H1 (cell line): ENCODE results near the gene CPSF7. TPM values are rescaled to one million over a fixed set of nuclear protein-coding genes. Genes with fewer than 3 reads are reported as not detected.

Source experiments
- CTCF ChIA-PET: fragments of 300-600 bp; sonication (Branson Sonifier 250); formaldehyde crosslinking; loops from one replicate; lab custom pipeline; 2021; ENCODE audit not compliant: partially characterized antibody; lab: Charles Lee
- POLR2A ChIA-PET: fragments of 300-600 bp; sonication (Branson Sonifier 250); formaldehyde crosslinking; loops from one replicate; lab custom pipeline; 2021; ENCODE audit warnings: inconsistent platforms; ENCODE audit not compliant: partially characterized antibody; lab: Charles Lee
- DNase-seq, 2 experiments: peaks; one replicate each; pipeline versions ENCODE4 v3.0.0 to v3.0.0-alpha.2; 2010 to 2022; ENCODE audit warnings: low spot score in 2 of 2, low read depth in 1 of 2, mixed read lengths in 1 of 2
- FAIRE-seq: peaks from 2 replicates; lab custom pipeline; 2011; peaks lifted over from hg19 to GRCh38; lab: Jason Lieb, UNC
- H2AFZ ChIP-seq: 2 replicates; pipeline ENCODE4 v1.8.1; 2012; ENCODE audit warnings: low read length, inconsistent platforms
- H2AK5ac ChIP-seq: 2 replicates; pipeline ENCODE4 v1.6.1; 2013; ENCODE audit warnings: low read depth, low read length
- H2BK120ac ChIP-seq: replicated peaks from 2 replicates; pipeline ENCODE3; 2013; ENCODE audit warnings: low read depth, low read length, inconsistent platforms
- H2BK12ac ChIP-seq: 2 replicates; pipeline ENCODE4 v1.6.1; 2013; ENCODE audit warnings: low read depth, low read length
- H2BK15ac ChIP-seq: 2 replicates; pipeline ENCODE4 v1.6.1; 2013; ENCODE audit warnings: low read length
- H2BK20ac ChIP-seq: 2 replicates; pipeline ENCODE4 v1.6.1; 2013; ENCODE audit warnings: low read length
- H2BK5ac ChIP-seq: 2 replicates; pipeline ENCODE4 v1.6.1; 2013; ENCODE audit warnings: low read depth, low read length
- H3K14ac ChIP-seq: 2 replicates; pipeline ENCODE4 v1.6.1; 2013; ENCODE audit warnings: inconsistent platforms; ENCODE audit not compliant: insufficient read length
- H3K18ac ChIP-seq: 2 replicates; pipeline ENCODE4 v1.6.1; 2013; ENCODE audit warnings: low read length; ENCODE audit errors: extremely low read depth
- H3K23ac ChIP-seq: 2 replicates; pipeline ENCODE4 v1.6.1; 2013; ENCODE audit warnings: inconsistent platforms; ENCODE audit not compliant: insufficient read length
- H3K23me2 ChIP-seq: 2 replicates; pipeline ENCODE4 v1.6.1; 2013; ENCODE audit warnings: low read depth, low read length
- H3K27ac ChIP-seq: 2 replicates; pipeline ENCODE4 v1.6.1; 2011; ENCODE audit warnings: low read depth, low read length, inconsistent platforms
- H3K27me3 ChIP-seq, 4 experiments: replicated peaks in 1 of 4; 1 replicate in 1 of 4; 2 replicates in 3 of 4; pipeline versions ENCODE4 v1.6.1 to v1.8.1; 2011 to 2013; ENCODE audit warnings: low read length in 3 of 4, mild to moderate bottlenecking in 3 of 4, inconsistent platforms in 2 of 4, mixed read lengths in 2 of 4, moderate library complexity in 1 of 4; ENCODE audit not compliant: control insufficient read depth in 3 of 4, insufficient read depth in 3 of 4; ENCODE audit errors: extremely low read depth in 1 of 4
- H3K36me3 ChIP-seq, 4 experiments: 2 replicates each; pipeline versions ENCODE4 v1.6.1 to v1.8.1; 2011 to 2013; ENCODE audit warnings: mild to moderate bottlenecking in 4 of 4, low read length in 3 of 4, moderate library complexity in 2 of 4, control low read depth in 1 of 4, inconsistent platforms in 1 of 4; ENCODE audit not compliant: insufficient read depth in 4 of 4, control insufficient read depth in 2 of 4
- H3K4ac ChIP-seq: replicated peaks from 2 replicates; pipeline ENCODE3; 2013; ENCODE audit warnings: low read length, low read depth, mixed read lengths, inconsistent platforms; ENCODE audit not compliant: insufficient read length
- H3K4me1 ChIP-seq, 4 experiments: replicated peaks in 1 of 4; 1 replicate in 1 of 4; 2 replicates in 3 of 4; pipeline versions ENCODE4 v1.6.1 to v1.8.1; 2011 to 2013; ENCODE audit warnings: low read length in 3 of 4, inconsistent platforms in 2 of 4, mixed read lengths in 1 of 4; ENCODE audit not compliant: insufficient read depth in 4 of 4, control insufficient read depth in 3 of 4
- H3K4me2 ChIP-seq, 2 experiments: 2 replicates each; pipeline versions ENCODE4 v1.6.1 to v1.8.1; 2011 to 2013; ENCODE audit warnings: low read depth in 2 of 2, low read length in 2 of 2, control low read depth in 1 of 2, inconsistent platforms in 1 of 2, mild to moderate bottlenecking in 1 of 2; ENCODE audit not compliant: insufficient read depth in 1 of 2
- H3K4me3 ChIP-seq, 4 experiments: fragments of 200-600, 300-600 bp in 1 of 4; sonication (generic), shearing (Covaris generic), sonication (Bioruptor Twin) in 1 of 4; 2 replicates each; pipeline versions ENCODE4 v1.5.1 to v1.8.1; 2011 to 2016; ENCODE audit warnings: low read length in 4 of 4, low read depth in 3 of 4, control low read depth in 2 of 4, inconsistent platforms in 2 of 4, mild to moderate bottlenecking in 2 of 4, mixed read lengths in 1 of 4, moderate library complexity in 1 of 4; ENCODE audit not compliant: insufficient read depth in 2 of 4; ENCODE audit errors: extremely low read depth in 1 of 4
- H3K56ac ChIP-seq: replicated peaks from 2 replicates; pipeline ENCODE3; 2013; ENCODE audit warnings: low read depth, mild to moderate bottlenecking, mixed read lengths, low read length, inconsistent platforms; ENCODE audit not compliant: insufficient read length
- H3K79me1 ChIP-seq: 2 replicates; pipeline ENCODE4 v1.6.1; 2013; ENCODE audit warnings: low read depth, low read length, control low read depth
- H3K79me2 ChIP-seq, 2 experiments: 2 replicates each; pipeline versions ENCODE4 v1.6.1 to v1.8.1; 2012 to 2013; ENCODE audit warnings: low read length in 2 of 2, mild to moderate bottlenecking in 2 of 2, inconsistent platforms in 1 of 2; ENCODE audit not compliant: insufficient read depth in 2 of 2, control insufficient read depth in 1 of 2
- H3K9ac ChIP-seq, 4 experiments: replicated peaks in 1 of 4; 1 replicate in 1 of 4; 2 replicates in 3 of 4; pipeline versions ENCODE4 v1.6.1 to v1.8.1; 2011 to 2013; ENCODE audit warnings: low read depth in 3 of 4, low read length in 3 of 4, control low read depth in 2 of 4, mild to moderate bottlenecking in 2 of 4, moderate library complexity in 2 of 4, inconsistent platforms in 1 of 4; ENCODE audit errors: extremely low read depth in 1 of 4
- H3K9me3 ChIP-seq, 2 experiments: 2 replicates each; pipeline versions ENCODE4 v1.6.1 to v1.8.1; 2012 to 2013; ENCODE audit warnings: mild to moderate bottlenecking in 2 of 2, moderate library complexity in 2 of 2, control low read depth in 1 of 2, inconsistent platforms in 1 of 2, low read depth in 1 of 2, low read length in 1 of 2, mixed read lengths in 1 of 2; ENCODE audit not compliant: insufficient read depth in 2 of 2
- H4K20me1 ChIP-seq, 2 experiments: replicated peaks in 1 of 2; 2 replicates each; pipeline versions ENCODE3 to v1.8.1; 2011 to 2013; ENCODE audit warnings: inconsistent platforms in 2 of 2, low read length in 2 of 2, mild to moderate bottlenecking in 1 of 2; ENCODE audit not compliant: insufficient read depth in 2 of 2, control insufficient read depth in 1 of 2
- H4K5ac ChIP-seq: 2 replicates; pipeline ENCODE4 v1.6.1; 2013; ENCODE audit warnings: low read length, low read depth, mixed read lengths, inconsistent platforms; ENCODE audit not compliant: insufficient read length
- H4K8ac ChIP-seq: 2 replicates; pipeline ENCODE4 v1.8.0; 2013; ENCODE audit warnings: mild to moderate bottlenecking, moderate library complexity, low read length, inconsistent platforms; ENCODE audit not compliant: insufficient read depth; ENCODE audit errors: extremely low read depth
- H4K91ac ChIP-seq: replicated peaks from 2 replicates; pipeline ENCODE3; 2013; ENCODE audit warnings: low read length, mixed read lengths, inconsistent platforms; ENCODE audit not compliant: insufficient read length
- CBX5 ChIP-seq: fragments of 300-800, 300-1000 bp; sonication (generic); IDR thresholded peaks from 2 replicates; pipeline ENCODE4 v1.7.1; 2016; ENCODE audit warnings: antibody characterized with exemption, low read length, low read depth
- CHD1 ChIP-seq: IDR thresholded peaks from 2 replicates; pipeline ENCODE4 v1.6.1; 2012; ENCODE audit warnings: low read depth, low read length, improper control_type of control experiment
- JUND ChIP-seq: IDR thresholded peaks from 2 replicates; pipeline ENCODE4 v1.6.1; 2011; ENCODE audit warnings: mild to moderate bottlenecking, improper control_type of control experiment, low read length
- NRF1 ChIP-seq: IDR thresholded peaks from 2 replicates; pipeline ENCODE4 v1.6.1; 2011; ENCODE audit warnings: mild to moderate bottlenecking, low read depth, low read length, improper control_type of control experiment
- PHF8 ChIP-seq: fragments of 200-600 bp; sonication (generic); conservative IDR thresholded peaks from 2 replicates; pipeline ENCODE4 v1.7.1; 2012; ENCODE audit warnings: low read depth, mild to moderate bottlenecking, inconsistent platforms, low read length, moderate library complexity
- SAP30 ChIP-seq: fragments of 300-600 bp; sonication (generic); IDR thresholded peaks from 2 replicates; pipeline ENCODE4 v1.7.1; 2012; ENCODE audit warnings: low read length, moderate library complexity, mild to moderate bottlenecking, inconsistent platforms; ENCODE audit not compliant: insufficient read depth, insufficient replicate concordance
- SP1 ChIP-seq: IDR thresholded peaks from 2 replicates; pipeline ENCODE4 v1.6.1; 2011; ENCODE audit warnings: low read depth, low read length
- WGBS, 2 experiments: shearing (Covaris generic) in 1 of 2; methylation state at CpG; one replicate each; pipeline versions ENCODE4 v1.1.6 to v1.1.7; 2013 to 2015; ENCODE audit warnings: low lambda C conversion rate in 2 of 2, mixed read lengths in 2 of 2, inconsistent platforms in 1 of 2, low coverage in 1 of 2, missing lambda C conversion rate in 1 of 2; ENCODE audit not compliant: insufficient replicate concordance in 2 of 2, insufficient coverage in 1 of 2, insufficient read length in 1 of 2; ENCODE audit errors: extremely low coverage in 1 of 2, missing lambda C conversion rate in 1 of 2; 5-methylcytosine and 5-hydroxymethylcytosine counted together
- polyA plus RNA-seq, 7 experiments: library from polyadenylated mRNA; depleted of rRNA in 3 of 7; stranded (reverse) in 5 of 7; unstranded in 2 of 7; fragments of >200 nt in 5 of 7; fragments of 200-250 nt in 2 of 7; gene quantifications; 1 replicate in 5 of 7; 2 replicates in 1 of 7; 4 replicates in 1 of 7; pipeline versions ENCODE4 v1.2.1 to v1.2.3, GENCODE V29; 2011 to 2013; ENCODE audit warnings: missing spikeins in 2 of 7, mixed read lengths in 2 of 7
- total RNA-seq: library from RNA; stranded (reverse); fragmentation: NEBNext Ultra II Directional; extraction: Animal tissue kit (Norgen Biotek cat#: 25700); gene quantifications from 2 replicates; pipeline ENCODE4 v1.2.1, GENCODE V29; 2021

Gene CPSF7
- total and polyA plus RNA-seq, 2 of the 8 experiments (the other 6 are each of a cell fraction or from before 2014, with no cell fraction given) = 95.9 to 122 TPM

DNA sequence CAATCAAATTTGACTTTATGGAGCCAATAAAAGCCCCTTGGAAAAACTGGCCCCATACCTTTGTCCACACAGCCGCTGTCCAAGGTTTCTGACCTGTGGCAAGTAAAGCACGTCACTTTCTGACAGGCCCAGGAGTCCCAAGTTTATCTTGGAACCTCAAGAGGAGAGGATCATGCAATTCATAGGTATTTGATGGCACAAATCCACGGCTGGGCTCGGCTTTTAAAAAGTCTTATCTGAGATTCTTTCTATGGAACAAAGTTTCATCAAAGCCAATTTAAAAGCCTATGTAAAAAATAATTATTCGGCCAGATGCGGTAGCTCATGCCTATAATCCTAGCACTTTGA is 54.0 kb downstream of the CPSF7 start:
- no peak overlapping the region for H2BK20ac ChIP-seq
- H3K56ac ChIP-seq = no peak overlapping the region
- no peak overlapping the region for H2AFZ ChIP-seq
- no peak overlapping the region for H2BK120ac ChIP-seq
- H3K23me2 ChIP-seq = no peaks in the 10 kb centered on the region
- no peaks in the 10 kb centered on the region for H3K27me3 ChIP-seq
- no peak overlapping the region for H2BK15ac ChIP-seq
- H3K9ac ChIP-seq = no peak overlapping the region
- no peak overlapping the region for H4K91ac ChIP-seq
- CTCF ChIA-PET = interaction anchor here (1.0 to 4.5 kb wide), 4 partner anchors 9 to 39 kb away, joined by 4 to 21 read pairs (median 8); partner anchors contain the start of gene TMEM138
- FAIRE-seq = no peak
- H4K8ac ChIP-seq = no peak overlapping the region
- H3K4me2 ChIP-seq = no peak overlapping the region
- H3K9me3 ChIP-seq = peaks cover 16 to 19% of the 10 kb centered on the region in 2 experiments
- H4K20me1 ChIP-seq = no peaks in the 10 kb centered on the region
- no peaks in the 10 kb centered on the region for H3K79me2 ChIP-seq
- WGBS, 2 experiments = 92% methylated on average over 6 of the region's 6 CpGs; no CpG with 5 or more reads in 1 of the 2 experiments
- no peak overlapping the region for H3K14ac ChIP-seq
- peaks cover 0 to 34% (median 9%) of the 10 kb centered on the region in 4 experiments; a peak in 4 of 8 replicates for H3K36me3 ChIP-seq
- H2BK12ac ChIP-seq = no peak overlapping the region
- H3K23ac ChIP-seq = no peak overlapping the region
- TF ChIP-seq JUND (no peak), CBX5 (no peak), NRF1 (no peak), PHF8 (no peak), SP1 (no peak), CHD1 (no peak), SAP30 (no peak)
- POLR2A ChIA-PET = interaction anchor here (0.6 to 38.6 kb wide), 3 partner anchors 10 to 106 kb away, joined by 3 to 1106 read pairs (median 8); partner anchors contain the start of genes CYB561A3, DDB1, TKFC and TMEM138
- no peak overlapping the region for H2BK5ac ChIP-seq
- no peaks in the 10 kb centered on the region for H3K4me1 ChIP-seq
- no peak overlapping the region for H3K4ac ChIP-seq
- no peak for DNase-seq
- no peaks in the 10 kb centered on the region for H3K79me1 ChIP-seq
- H3K4me3 ChIP-seq = no peak overlapping the region
- H4K5ac ChIP-seq = no peak overlapping the region
- no peak overlapping the region for H3K27ac ChIP-seq
- H2AK5ac ChIP-seq = no peak overlapping the region
- H3K18ac ChIP-seq = no peak overlapping the region
